Thyroid gland (tissue), 4 donors: Measurements from ENCODE around the gene TBC1D1. TPM values are rescaled to one million over a fixed set of nuclear protein-coding genes. Genes with fewer than 3 reads are reported as not detected.
A peak's percentile ranks its signal among the peaks of the same experiment; 100 is the strongest.

Experiments used
- DNase-seq, 2 donors: peaks; one replicate each; pipeline ENCODE4 v3.0.0-alpha.2; 2019
- H3K27ac ChIP-seq, 3 donors: fragments of 200-600 bp; sonication (generic); 1 replicate in 2 of 3; 2 replicates in 1 of 3; pipeline ENCODE4 v1.5.1; 2016 to 2019; ENCODE audit warnings: mild to moderate bottlenecking in 1 of 3, moderate library complexity in 1 of 3
- H3K27me3 ChIP-seq: fragments of 200-600 bp; sonication (generic); one replicate; pipeline ENCODE4 v1.5.1; 2019
- H3K36me3 ChIP-seq, 2 donors: fragments of 200-600 bp; sonication (generic); one replicate each; pipeline ENCODE4 v1.5.1; 2016 to 2019
- H3K4me1 ChIP-seq, 2 donors: fragments of 200-600 bp; sonication (generic); one replicate each; pipeline ENCODE4 v1.5.1; 2017 to 2019
- H3K4me3 ChIP-seq, 3 donors: fragments of 200-600 bp; sonication (generic); replicated peaks in 1 of 3; 1 replicate in 2 of 3; 2 replicates in 1 of 3; pipeline ENCODE4 v1.5.1; 2016; ENCODE audit warnings: mild to moderate bottlenecking in 1 of 3
- H3K9me3 ChIP-seq: fragments of 200-600 bp; sonication (generic); one replicate; pipeline ENCODE4 v1.5.1; 2017
- POLR2A ChIP-seq, 2 donors: fragments of 450-650 bp; IDR thresholded peaks; one replicate each; pipeline ENCODE4 v1.6.1; 2017; ENCODE audit warnings: antibody characterized with exemption in 2 of 2, mild to moderate bottlenecking in 2 of 2, moderate library complexity in 1 of 2
- WGBS, 2 donors: methylation state at CpG; one replicate each; pipeline ENCODE4 v1.1.5; 2017; 5-methylcytosine and 5-hydroxymethylcytosine counted together
- intact Hi-C: fragments of 100-400 bp; cut with DNase I; formaldehyde crosslinking; loops from one replicate; pipeline ENCODE4 v1.15.1; 2023
- total RNA-seq, 4 donors: library from RNA; depleted of rRNA; stranded (reverse); fragments of >200 nt; gene quantifications; one replicate each; pipeline ENCODE4 v1.2.3, GENCODE V29; 2016
- TF ChIP-seq, protein P1 (sequence below), 6 experiments: fragments of 200-600 bp in 3 of 6; fragments of 450-650 bp in 3 of 6; sonication (generic) in 3 of 6; IDR thresholded peaks; one replicate each; pipeline ENCODE4 v1.5.1; 2016 to 2019; ENCODE audit warnings: antibody characterized with exemption in 6 of 6, mild to moderate bottlenecking in 2 of 6, inconsistent platforms in 1 of 6, moderate library complexity in 1 of 6

The TBC1D1 gene
- total RNA-seq, 4 donors from 2014 or later = 192 to 284 (median 230) TPM

DNA sequence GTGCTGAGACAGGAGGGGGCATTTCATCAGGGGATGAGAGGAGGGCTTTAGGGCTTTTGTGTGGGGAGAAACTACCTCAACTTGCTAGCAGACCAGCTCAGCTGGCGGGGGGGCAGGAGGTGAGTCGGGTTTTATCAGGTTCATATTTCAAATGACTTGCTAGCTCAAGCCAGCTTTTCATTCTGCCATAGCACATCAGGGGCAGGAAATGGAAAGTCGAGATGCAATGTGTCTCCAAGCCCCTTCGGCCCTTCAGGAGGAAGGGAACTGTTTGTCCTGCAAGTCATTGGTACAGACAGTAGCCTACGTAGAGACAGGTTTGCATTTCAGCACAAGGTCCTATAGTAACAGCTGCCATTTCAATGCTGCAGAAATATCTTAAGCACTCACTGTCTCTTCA is 263.4 kb downstream of the TBC1D1 start:
- H3K4me3 ChIP-seq = no peak overlapping the region
- no peak overlapping the region for H3K27ac ChIP-seq
- H3K36me3 ChIP-seq = no peaks in the 10 kb centered on the region
- no peaks in the 10 kb centered on the region for H3K27me3 ChIP-seq
- H3K4me1 ChIP-seq = peaks cover 8 to 24% of the 10 kb centered on the region in 2 donors
- H3K9me3 ChIP-seq = no peaks in the 10 kb centered on the region
- TF ChIP-seq, protein P1, sequence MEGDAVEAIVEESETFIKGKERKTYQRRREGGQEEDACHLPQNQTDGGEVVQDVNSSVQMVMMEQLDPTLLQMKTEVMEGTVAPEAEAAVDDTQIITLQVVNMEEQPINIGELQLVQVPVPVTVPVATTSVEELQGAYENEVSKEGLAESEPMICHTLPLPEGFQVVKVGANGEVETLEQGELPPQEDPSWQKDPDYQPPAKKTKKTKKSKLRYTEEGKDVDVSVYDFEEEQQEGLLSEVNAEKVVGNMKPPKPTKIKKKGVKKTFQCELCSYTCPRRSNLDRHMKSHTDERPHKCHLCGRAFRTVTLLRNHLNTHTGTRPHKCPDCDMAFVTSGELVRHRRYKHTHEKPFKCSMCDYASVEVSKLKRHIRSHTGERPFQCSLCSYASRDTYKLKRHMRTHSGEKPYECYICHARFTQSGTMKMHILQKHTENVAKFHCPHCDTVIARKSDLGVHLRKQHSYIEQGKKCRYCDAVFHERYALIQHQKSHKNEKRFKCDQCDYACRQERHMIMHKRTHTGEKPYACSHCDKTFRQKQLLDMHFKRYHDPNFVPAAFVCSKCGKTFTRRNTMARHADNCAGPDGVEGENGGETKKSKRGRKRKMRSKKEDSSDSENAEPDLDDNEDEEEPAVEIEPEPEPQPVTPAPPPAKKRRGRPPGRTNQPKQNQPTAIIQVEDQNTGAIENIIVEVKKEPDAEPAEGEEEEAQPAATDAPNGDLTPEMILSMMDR (IDR thresholded peaks at IDR 0.05) = no peak
- TF ChIP-seq POLR2A (IDR thresholded peaks at IDR 0.05) = no peak
- DNase-seq = no peak
- intact Hi-C loops = no loop called here
- 73 to 75% methylated on average over 5 of the region's 5 CpGs for WGBS, 2 donors

DNA sequence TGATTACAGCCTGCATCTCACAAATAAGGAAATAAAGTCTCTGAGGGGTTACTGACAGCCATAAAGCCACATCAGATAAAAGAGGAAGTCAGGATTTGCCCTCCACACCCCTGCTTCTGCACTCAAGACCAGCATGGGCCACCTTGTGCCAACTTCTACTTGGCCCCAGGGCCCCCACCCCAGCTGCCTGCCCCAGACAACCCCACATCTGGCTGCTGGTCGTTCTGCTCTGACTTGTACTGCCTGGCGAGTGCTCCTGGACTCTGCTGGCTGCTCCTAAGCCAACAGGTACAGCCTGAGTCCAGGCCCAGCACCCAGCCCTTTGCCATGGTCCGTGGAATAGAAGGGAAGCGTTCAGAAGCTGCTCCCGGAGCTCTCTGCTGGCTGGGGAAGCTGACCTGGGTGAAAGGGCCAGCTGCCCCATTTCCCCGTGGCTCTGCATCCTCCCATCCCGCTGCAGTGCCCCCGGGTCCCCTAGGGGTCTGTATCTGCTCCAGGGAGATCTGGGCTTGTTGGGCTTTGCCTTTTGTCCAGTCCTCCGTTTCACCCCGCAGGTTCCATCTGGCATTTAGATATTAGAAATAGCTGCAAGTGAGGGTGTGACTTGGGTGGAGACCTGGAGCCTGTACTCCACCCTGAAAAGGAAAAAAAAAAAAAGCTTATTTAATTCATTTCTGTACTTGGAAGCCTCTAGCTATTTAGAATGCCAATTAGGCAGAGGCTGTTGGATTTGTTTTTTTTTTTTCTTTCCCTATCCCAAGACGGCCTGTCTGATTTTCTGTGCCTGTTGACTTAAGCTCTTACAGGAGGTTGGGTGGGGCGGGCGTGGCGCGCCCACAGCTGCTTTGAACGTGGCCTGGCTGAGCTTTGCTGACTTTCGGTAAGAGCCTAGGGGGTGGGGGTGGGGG is 264.1 kb downstream of the TBC1D1 start:
- no peaks in the 10 kb centered on the region for H3K27me3 ChIP-seq
- peak; percentile 47 to 55 for DNase-seq
- no peaks in the 10 kb centered on the region for H3K9me3 ChIP-seq
- H3K27ac ChIP-seq = peak overlapping the region in 2 of 3 donors; percentile 0 to 36
- TF ChIP-seq POLR2A (IDR thresholded peaks at IDR 0.05) = no peak
- TF ChIP-seq, protein P1 (IDR thresholded peaks at IDR 0.05) = no peak
- no peaks in the 10 kb centered on the region for H3K36me3 ChIP-seq
- 35 to 49% methylated on average over 14 to 17 of the region's 17 CpGs for WGBS, 2 donors
- intact Hi-C loops = no loop called here
- peaks cover 8 to 24% of the 10 kb centered on the region in 2 donors for H3K4me1 ChIP-seq
- no peak overlapping the region for H3K4me3 ChIP-seq

DNA sequence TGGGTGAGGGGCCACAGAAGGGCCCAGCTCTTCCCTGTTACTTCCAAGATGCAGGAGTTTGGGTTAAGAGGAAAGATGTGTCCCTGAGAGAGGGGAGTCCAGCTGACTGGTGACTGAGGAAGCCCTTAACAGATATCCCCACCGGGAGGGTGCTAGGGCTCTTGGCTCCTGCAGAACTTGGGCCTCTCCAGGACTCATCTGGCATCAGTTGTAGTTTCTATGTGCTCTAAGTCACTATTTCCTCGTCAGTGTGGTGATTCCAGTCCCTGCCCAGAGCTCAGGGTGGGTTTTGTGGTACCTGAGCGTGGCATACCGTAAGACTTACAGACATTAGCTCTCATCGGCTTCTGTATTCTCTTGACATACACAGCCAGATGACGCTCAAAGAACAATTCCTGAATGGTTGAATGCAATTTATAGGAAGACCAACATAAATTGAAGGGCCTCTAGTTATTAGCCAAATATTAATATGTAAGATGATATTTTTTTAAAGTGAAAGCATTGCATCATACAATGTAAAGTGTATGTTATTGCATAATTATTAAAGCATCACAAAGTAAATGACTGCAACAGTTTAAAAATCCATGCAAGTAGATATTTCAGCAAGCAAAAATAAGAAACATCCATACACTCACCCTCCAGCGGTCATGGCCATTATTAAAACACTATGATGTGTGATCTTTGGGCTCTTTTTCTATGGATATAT is 264.9 kb downstream of the TBC1D1 start:
- 84 to 90% methylated on average over 7 of the region's 7 CpGs for WGBS, 2 donors
- no peaks in the 10 kb centered on the region for H3K36me3 ChIP-seq
- intact Hi-C loops = no loop called here
- H3K4me3 ChIP-seq = no peak overlapping the region
- TF ChIP-seq, protein P1 (IDR thresholded peaks at IDR 0.05) = no peak
- no peak for TF ChIP-seq POLR2A (IDR thresholded peaks at IDR 0.05)
- peaks cover 8 to 27% of the 10 kb centered on the region in 2 donors for H3K4me1 ChIP-seq
- no peaks in the 10 kb centered on the region for H3K27me3 ChIP-seq
- peak overlapping the region in 1 of 3 donors; percentile 36 for H3K27ac ChIP-seq
- H3K9me3 ChIP-seq = no peaks in the 10 kb centered on the region
- no peak for DNase-seq

DNA sequence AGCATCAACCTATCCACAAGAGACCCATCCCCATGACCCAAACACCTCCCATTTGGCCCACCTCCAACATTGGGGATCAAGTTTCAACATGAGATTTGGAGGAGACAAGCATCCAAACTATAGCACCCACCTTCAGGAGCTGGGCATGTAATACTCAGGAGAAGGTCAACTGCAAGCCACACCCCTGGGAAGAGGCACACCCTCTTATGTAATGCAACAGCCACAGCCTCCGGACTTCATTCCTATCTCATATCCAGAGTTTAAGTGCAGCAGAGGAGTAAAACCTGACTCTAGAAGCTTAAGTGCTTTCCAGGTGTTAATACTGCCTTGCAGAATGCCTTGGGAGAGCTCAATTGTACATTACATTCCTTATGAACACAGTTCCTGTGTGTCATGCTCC is 266.7 kb downstream of the TBC1D1 start:
- H3K4me1 ChIP-seq = peaks cover 8 to 32% of the 10 kb centered on the region in 2 donors
- no peak overlapping the region for H3K27ac ChIP-seq
- no peaks in the 10 kb centered on the region for H3K9me3 ChIP-seq
- 27 to 50% methylated on average over 1 of the region's 1 CpG for WGBS, 2 donors
- intact Hi-C loops = no loop called here
- no peak for DNase-seq
- no peak overlapping the region for H3K4me3 ChIP-seq
- H3K27me3 ChIP-seq = no peaks in the 10 kb centered on the region
- TF ChIP-seq, protein P1 (IDR thresholded peaks at IDR 0.05) = no peak
- no peak for TF ChIP-seq POLR2A (IDR thresholded peaks at IDR 0.05)
- no peaks in the 10 kb centered on the region for H3K36me3 ChIP-seq
